8988T (cell line): Measurements from ENCODE around the gene KDELR3.
"Not testable (repeated sequence)": the region's sequence is repeated elsewhere in the genome, so short reads cannot be mapped to it uniquely, and the experiment has no call there.

ENCODE experiments used
- DNase-seq: peaks from one replicate; pipeline ENCODE4 v3.0.0; 2011

Gene KDELR3

GRCh38 chr22:38456841-38457699 lies 10.8 kb upstream of the KDELR3 start:
- no peak for DNase-seq

GRCh38 chr22:38460426-38460840 lies 7.5 kb upstream of the KDELR3 start:
- no peak for DNase-seq

GRCh38 chr22:38461057-38461413 lies 6.9 kb upstream of the KDELR3 start:
- no peak for DNase-seq

- DNase-seq: peak; percentile 89
These were observed 6.3 kb upstream of the KDELR3 start for GRCh38 chr22:38461414-38462081.

GRCh38 chr22:38462960-38463784 lies 4.7 kb upstream of the KDELR3 start:
- DNase-seq: no peak

- DNase-seq: no peak
These were observed 2.8 kb upstream of the KDELR3 start for GRCh38 chr22:38464992-38465672.

GRCh38 chr22:38465673-38466490 lies 2.0 kb upstream of the KDELR3 start:
- no peak for DNase-seq

GRCh38 chr22:38467438-38467903 lies 425 bp upstream of the KDELR3 start:
- no peak for DNase-seq

- DNase-seq: no peak
These were observed 778 bp downstream of the KDELR3 start for GRCh38 chr22:38468443-38469305.

- no peak for DNase-seq
These were observed 1.4 kb downstream of the KDELR3 start for GRCh38 chr22:38469306-38469781.

- not testable (repeated sequence) for DNase-seq
These were observed 2.3 kb downstream of the KDELR3 start for GRCh38 chr22:38470179-38470578.

GRCh38 chr22:38471237-38471636 lies 3.3 kb downstream of the KDELR3 start:
- DNase-seq: no peak

- DNase-seq: no peak
These were observed 6.2 kb downstream of the KDELR3 start for GRCh38 chr22:38474003-38474607.

GRCh38 chr22:38477585-38477984 lies 9.7 kb downstream of the KDELR3 start:
- DNase-seq: no peak

- no peak for DNase-seq
These were observed 11.4 kb downstream of the KDELR3 start for GRCh38 chr22:38479096-38479837.

- no peak for DNase-seq
These were observed 13.4 kb downstream of the KDELR3 start for GRCh38 chr22:38481162-38481870.

GRCh38 chr22:38481871-38482332 lies 14.0 kb downstream of the KDELR3 start:
- no peak for DNase-seq

- no peak for DNase-seq
These were observed 14.9 kb downstream of the KDELR3 start for GRCh38 chr22:38482662-38483308.
